Endothelial cell of umbilical vein (primary cell): Measurements from ENCODE around the gene DLK1. TPM values are rescaled to one million over a fixed set of nuclear protein-coding genes. Genes with fewer than 3 reads are reported as not detected.

Experiments
- BruUV-seq: library from RNA; stranded (reverse); fragments of 400-500 nt; replicated peaks from 2 replicates; lab custom pipeline; 2021; lab: Mats Ljungman, UMichigan
- CTCF ChIA-PET: fragments of 300-600, 350-600 bp; sonication (Branson Sonifier 250); formaldehyde crosslinking; loops from one replicate; lab custom pipeline; 2021; ENCODE audit warnings: antibody characterized with exemption, inconsistent platforms; lab: Charles Lee
- POLR2A ChIA-PET: fragments of 300-600, 350-600 bp; sonication (Branson Sonifier 250); formaldehyde crosslinking; loops from one replicate; lab custom pipeline; 2021; ENCODE audit warnings: antibody characterized with exemption, inconsistent platforms; lab: Charles Lee
- DNase-seq: peaks from one replicate; pipeline ENCODE4 v3.0.0-alpha.2; 2011; ENCODE audit warnings: low read depth, low spot score
- FAIRE-seq: peaks from 2 replicates; lab custom pipeline; 2011; peaks lifted over from hg19 to GRCh38; lab: Jason Lieb, UNC
- H2AFZ ChIP-seq: 2 replicates; pipeline ENCODE4 v1.6.0; 2012; ENCODE audit warnings: low read depth, low read length, control low read depth, inconsistent platforms
- H3K27ac ChIP-seq: 2 replicates; pipeline ENCODE4 v1.5.1; 2011; ENCODE audit warnings: low read depth, mild to moderate bottlenecking, control low read depth, low read length, moderate library complexity; ENCODE audit not compliant: insufficient read depth
- H3K27me3 ChIP-seq, 2 experiments: 2 replicates each; pipeline versions ENCODE4 v1.6.0 to v1.6.1; 2011; ENCODE audit warnings: low read length in 2 of 2, mixed read lengths in 1 of 2; ENCODE audit not compliant: control insufficient read depth in 2 of 2, insufficient read depth in 2 of 2
- H3K36me3 ChIP-seq, 2 experiments: 2 replicates in 1 of 2; 3 replicates in 1 of 2; pipeline ENCODE4 v1.5.1; 2011; ENCODE audit warnings: low read length in 2 of 2, mild to moderate bottlenecking in 1 of 2, moderate library complexity in 1 of 2; ENCODE audit not compliant: control insufficient read depth in 2 of 2, insufficient read depth in 2 of 2; ENCODE audit errors: extremely low read depth in 1 of 2
- H3K4me1 ChIP-seq: 3 replicates; pipeline ENCODE4 v1.5.1; 2011; ENCODE audit warnings: mild to moderate bottlenecking, low read length; ENCODE audit not compliant: control insufficient read depth, insufficient read depth; ENCODE audit errors: extremely low read depth
- H3K4me2 ChIP-seq: 2 replicates; pipeline ENCODE4 v1.6.1; 2011; ENCODE audit warnings: low read length, control low read depth, mixed read lengths; ENCODE audit not compliant: insufficient read depth
- H3K4me3 ChIP-seq, 3 experiments: fragments of 200-600 bp in 1 of 3; sonication (generic), shearing (Covaris generic) in 1 of 3; replicated peaks in 1 of 3; 2 replicates each; pipeline ENCODE4 v1.5.1; 2011 to 2016; ENCODE audit warnings: control low read depth in 3 of 3, low read length in 3 of 3, mild to moderate bottlenecking in 2 of 3, inconsistent platforms in 1 of 3, low read depth in 1 of 3, moderate library complexity in 1 of 3; ENCODE audit not compliant: insufficient read depth in 1 of 3
- H3K79me2 ChIP-seq: 2 replicates; pipeline ENCODE4 v1.6.0; 2012; ENCODE audit warnings: low read length, inconsistent platforms; ENCODE audit not compliant: control insufficient read depth, insufficient read depth
- H3K9ac ChIP-seq: replicated peaks from 2 replicates; pipeline ENCODE3; 2011; ENCODE audit warnings: low read length, control low read depth; ENCODE audit not compliant: insufficient read depth; ENCODE audit errors: extremely low read depth
- H3K9me1 ChIP-seq: replicated peaks from 3 replicates; pipeline ENCODE4 v1.6.0; 2011; ENCODE audit warnings: mild to moderate bottlenecking, low read length; ENCODE audit not compliant: control insufficient read depth, insufficient read depth; ENCODE audit errors: extremely low read depth
- H3K9me3 ChIP-seq: replicated peaks from 2 replicates; pipeline ENCODE4 v1.5.1; 2012; ENCODE audit warnings: low read length, inconsistent platforms; ENCODE audit not compliant: control insufficient read depth, insufficient read depth
- H4K20me1 ChIP-seq: replicated peaks from 2 replicates; pipeline ENCODE3; 2011; ENCODE audit warnings: mild to moderate bottlenecking, low read length; ENCODE audit not compliant: control insufficient read depth, insufficient read depth; ENCODE audit errors: extremely low read depth
- CTCF ChIP-seq, 2 donors: IDR thresholded peaks; 1 replicate in 1 of 2; 2 replicates in 1 of 2; pipeline ENCODE4 v1.5.1; 2011; ENCODE audit warnings: low read length in 2 of 2, mild to moderate bottlenecking in 2 of 2, moderate library complexity in 2 of 2, control low read depth in 1 of 2, inconsistent platforms in 1 of 2, low read depth in 1 of 2; ENCODE audit not compliant: insufficient read depth in 1 of 2; ENCODE audit errors: extremely low read depth in 1 of 2
- EZH2 ChIP-seq: IDR thresholded peaks from 2 replicates; pipeline ENCODE4 v1.6.1; 2012; ENCODE audit warnings: borderline replicate concordance, low read depth, mild to moderate bottlenecking, moderate library complexity, low read length, inconsistent platforms; ENCODE audit not compliant: severe bottlenecking
- FOS ChIP-seq: IDR thresholded peaks from 2 replicates; pipeline ENCODE4 v1.6.1; 2011; ENCODE audit warnings: mild to moderate bottlenecking, low read length, moderate library complexity, borderline replicate concordance; ENCODE audit not compliant: insufficient read depth
- GATA2 ChIP-seq: IDR thresholded peaks from 2 replicates; pipeline ENCODE4 v1.7.0; 2011; ENCODE audit warnings: low read depth, mild to moderate bottlenecking, moderate library complexity, mixed read lengths, low read length; ENCODE audit not compliant: insufficient read length, insufficient read depth
- JUN ChIP-seq: IDR thresholded peaks from 2 replicates; pipeline ENCODE4 v1.6.1; 2011; ENCODE audit warnings: borderline replicate concordance, low read depth; ENCODE audit not compliant: insufficient read length, insufficient read depth
- MAX ChIP-seq: IDR thresholded peaks from 2 replicates; pipeline ENCODE4 v1.6.1; 2011; ENCODE audit not compliant: insufficient read depth, insufficient read length
- MYC ChIP-seq: IDR thresholded peaks from one replicate; pipeline ENCODE4 v1.6.1; 2011; ENCODE audit warnings: mild to moderate bottlenecking, low read depth, low read length
- POLR2A ChIP-seq: IDR thresholded peaks from 2 replicates; pipeline ENCODE4 v1.6.1; 2012; ENCODE audit warnings: low read depth, mild to moderate bottlenecking, control low read depth, low read length
- POLR2AphosphoS5 ChIP-seq: IDR thresholded peaks from 2 replicates; pipeline ENCODE4 v1.6.1; 2012; ENCODE audit warnings: low read depth, mild to moderate bottlenecking, control low read depth, low read length, moderate library complexity; ENCODE audit not compliant: insufficient read depth
- dilution Hi-C: fragments of 300-500 bp; cut with MboI; formaldehyde crosslinking; loops from one replicate; pipeline ENCODE4 v1.15.0; 2019; ENCODE audit warnings: low sequenced_read_pairs; ENCODE audit not compliant: extremely low pct_ligation_motif_present
- intact Hi-C: fragments of 100-400 bp; cut with micrococcal nuclease; formaldehyde crosslinking; loops from one replicate; pipeline ENCODE4 v1.10.0; 2022
- polyA plus RNA-seq, 4 experiments: library from polyadenylated mRNA; depleted of rRNA in 3 of 4; stranded (reverse) in 3 of 4; unstranded in 1 of 4; fragments of >200 nt; gene quantifications; 2 replicates each; pipeline versions ENCODE4 v1.2.1 to v1.2.3, GENCODE V29; 2011 to 2012; ENCODE audit warnings: missing spikeins in 1 of 4
- total RNA-seq: library from RNA; stranded (reverse); gene quantifications from 2 replicates; pipeline ENCODE4 v1.2.3, GENCODE V29; 2021

The DLK1 gene
- total and polyA plus RNA-seq, 2 donors (not counting 3 experiments of a cell fraction or from before 2014, with no cell fraction given): not detected

GRCh38 chr14:100741966-100742365, 15.3 kb downstream of the DLK1 start:
- H3K79me2 ChIP-seq: no peaks in the 10 kb centered on the region
- H2AFZ ChIP-seq: no peak overlapping the region
- H3K36me3 ChIP-seq: no peaks in the 10 kb centered on the region
- dilution Hi-C loops (no loop called here), intact Hi-C loops (no loop called here)
- no peaks in the 10 kb centered on the region for H3K27me3 ChIP-seq
- ChIA-PET POLR2A (no interaction called here), CTCF (interaction anchor here (0.9 kb wide), 2 partner anchors 12 to 357 kb away, joined by 3 read pairs; no protein-coding TSS in a partner anchor)
- BruUV-seq: no TSS peak
- H3K9me3 ChIP-seq: no peaks in the 10 kb centered on the region
- H3K27ac ChIP-seq: no peak overlapping the region
- no peak for TF ChIP-seq MAX
- no peaks in the 10 kb centered on the region for H3K4me1 ChIP-seq
- DNase-seq (no peak), FAIRE-seq (no peak)
- H3K9me1 ChIP-seq: no peaks in the 10 kb centered on the region
- H3K4me2 ChIP-seq: no peak overlapping the region
- H4K20me1 ChIP-seq: no peaks in the 10 kb centered on the region
- H3K4me3 ChIP-seq: no peak overlapping the region
- no peak overlapping the region for H3K9ac ChIP-seq

GRCh38 chr14:100746326-100746725, 19.6 kb downstream of the DLK1 start:
- no peak for DNase-seq
- Histone ChIP-seq H2AFZ (no peak overlapping the region), H3K4me1 (no peaks in the 10 kb centered on the region), H3K4me2 (no peak overlapping the region), H3K27ac (no peak overlapping the region), H3K9me3 (no peaks in the 10 kb centered on the region), H3K36me3 (no peaks in the 10 kb centered on the region), H3K9me1 (no peaks in the 10 kb centered on the region), H3K9ac (no peak overlapping the region), H3K27me3 (peaks cover 0 to 2% of the 10 kb centered on the region in 2 experiments), H3K79me2 (no peaks in the 10 kb centered on the region), H4K20me1 (no peaks in the 10 kb centered on the region), H3K4me3 (no peak overlapping the region)
- intact Hi-C loops: no loop called here
- POLR2A ChIA-PET: no interaction called here
- TF ChIP-seq POLR2A: no peak
- no peak for TF ChIP-seq EZH2
- no peak for TF ChIP-seq POLR2AphosphoS5
- TF ChIP-seq MAX: no peak
- no peak for TF ChIP-seq CTCF (IDR thresholded peaks at IDR 0.05; ENCODE audit: extremely low read depth in 1 of 2, insufficient read depth in 1 of 2, low read depth in 1 of 2, low read length in 2 of 2)
- no peak for TF ChIP-seq MYC
- TF ChIP-seq FOS: no peak
- TF ChIP-seq GATA2: no peak
- no peak for TF ChIP-seq JUN
- CTCF ChIA-PET: interaction anchor here (0.6 to 1.2 kb wide), 2 partner anchors 12 to 15 kb away, joined by 3 to 5 read pairs; no protein-coding TSS in a partner anchor
- dilution Hi-C loops: no loop called here
- FAIRE-seq: no peak
- no TSS peak for BruUV-seq
